Ovary (tissue), 3 donors: Measurements from ENCODE around the gene TLR4.

Experiments
- EP300 ChIP-seq: sonication (generic); formaldehyde crosslinking; IDR thresholded peaks from one replicate; pipeline ENCODE4 v1.6.1; 2017; ENCODE audit warnings: antibody characterized with exemption
- POLR2A ChIP-seq: fragments of 450-650 bp; IDR thresholded peaks from one replicate; pipeline ENCODE4 v1.6.1; 2017; ENCODE audit warnings: antibody characterized with exemption, mild to moderate bottlenecking, moderate library complexity
- TF ChIP-seq, protein P1 (sequence below), 3 donors: fragments of 450-650 bp in 2 of 3; fragments of 200-600 bp in 1 of 3; IDR thresholded peaks; one replicate each; pipeline versions ENCODE4 v1.5.1 to v1.8.0; 2016 to 2022; ENCODE audit warnings: antibody characterized with exemption in 3 of 3, mild to moderate bottlenecking in 1 of 3
- donor health status: DM: no; HTN: no; CAD: no.

DNA sequence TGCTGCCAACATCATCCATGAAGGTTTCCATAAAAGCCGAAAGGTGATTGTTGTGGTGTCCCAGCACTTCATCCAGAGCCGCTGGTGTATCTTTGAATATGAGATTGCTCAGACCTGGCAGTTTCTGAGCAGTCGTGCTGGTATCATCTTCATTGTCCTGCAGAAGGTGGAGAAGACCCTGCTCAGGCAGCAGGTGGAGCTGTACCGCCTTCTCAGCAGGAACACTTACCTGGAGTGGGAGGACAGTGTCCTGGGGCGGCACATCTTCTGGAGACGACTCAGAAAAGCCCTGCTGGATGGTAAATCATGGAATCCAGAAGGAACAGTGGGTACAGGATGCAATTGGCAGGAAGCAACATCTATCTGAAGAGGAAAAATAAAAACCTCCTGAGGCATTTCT lies 10.1 kb downstream of the TLR4 start:
- TF ChIP-seq POLR2A (no peak), EP300 (no peak)
- TF ChIP-seq, protein P1, sequence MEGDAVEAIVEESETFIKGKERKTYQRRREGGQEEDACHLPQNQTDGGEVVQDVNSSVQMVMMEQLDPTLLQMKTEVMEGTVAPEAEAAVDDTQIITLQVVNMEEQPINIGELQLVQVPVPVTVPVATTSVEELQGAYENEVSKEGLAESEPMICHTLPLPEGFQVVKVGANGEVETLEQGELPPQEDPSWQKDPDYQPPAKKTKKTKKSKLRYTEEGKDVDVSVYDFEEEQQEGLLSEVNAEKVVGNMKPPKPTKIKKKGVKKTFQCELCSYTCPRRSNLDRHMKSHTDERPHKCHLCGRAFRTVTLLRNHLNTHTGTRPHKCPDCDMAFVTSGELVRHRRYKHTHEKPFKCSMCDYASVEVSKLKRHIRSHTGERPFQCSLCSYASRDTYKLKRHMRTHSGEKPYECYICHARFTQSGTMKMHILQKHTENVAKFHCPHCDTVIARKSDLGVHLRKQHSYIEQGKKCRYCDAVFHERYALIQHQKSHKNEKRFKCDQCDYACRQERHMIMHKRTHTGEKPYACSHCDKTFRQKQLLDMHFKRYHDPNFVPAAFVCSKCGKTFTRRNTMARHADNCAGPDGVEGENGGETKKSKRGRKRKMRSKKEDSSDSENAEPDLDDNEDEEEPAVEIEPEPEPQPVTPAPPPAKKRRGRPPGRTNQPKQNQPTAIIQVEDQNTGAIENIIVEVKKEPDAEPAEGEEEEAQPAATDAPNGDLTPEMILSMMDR (IDR thresholded peaks at IDR 0.05) = no peak
